Activated CD4-positive, alpha-beta T cell treated with anti-CD3 and anti-CD28 coated beads for 24 hours (primary cell): ENCODE data around the gene ITPRID1.

ENCODE experiments used
- DNase-seq, 2 donors: peaks; one replicate each; pipeline ENCODE4 v3.0.0-alpha.2; 2020; ENCODE audit warnings: low read depth in 2 of 2

The ITPRID1 gene

DNA sequence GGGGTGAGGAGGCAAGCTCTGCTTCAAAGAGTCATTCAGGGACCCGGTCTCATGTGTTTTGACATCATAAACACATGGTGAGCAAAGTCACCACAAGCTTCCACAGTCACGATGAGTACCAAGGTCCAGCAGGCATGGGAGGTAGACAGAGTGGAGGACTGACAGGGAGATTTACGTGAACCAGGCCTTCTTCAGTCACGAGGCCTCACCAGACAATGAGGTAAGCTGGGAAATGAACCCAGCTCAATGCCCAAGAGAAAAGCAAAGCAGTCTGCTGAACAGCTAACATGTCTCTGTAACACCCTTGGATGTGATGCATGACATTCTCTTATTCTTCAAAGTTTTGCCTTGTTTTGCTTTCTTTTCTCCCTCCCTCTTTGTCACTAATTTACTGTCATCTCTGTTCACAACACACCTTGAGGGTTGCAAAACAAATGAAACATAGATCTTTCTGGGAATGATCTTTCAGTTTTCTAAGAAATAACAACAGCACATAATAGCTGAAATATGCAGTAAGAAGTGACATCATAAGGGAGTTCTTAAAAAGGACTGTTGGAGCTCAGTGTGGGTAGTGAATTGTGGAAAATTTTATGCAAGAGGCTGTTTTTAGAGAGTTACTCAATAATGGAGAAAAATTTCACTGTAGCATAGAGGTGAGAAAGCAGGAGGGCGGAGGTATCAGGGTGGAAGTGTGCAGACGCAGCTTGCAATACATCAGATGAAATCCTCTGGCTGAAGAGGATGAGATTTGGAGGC is 182.1 kb downstream of the ITPRID1 start:
- DNase-seq: no peak

DNA sequence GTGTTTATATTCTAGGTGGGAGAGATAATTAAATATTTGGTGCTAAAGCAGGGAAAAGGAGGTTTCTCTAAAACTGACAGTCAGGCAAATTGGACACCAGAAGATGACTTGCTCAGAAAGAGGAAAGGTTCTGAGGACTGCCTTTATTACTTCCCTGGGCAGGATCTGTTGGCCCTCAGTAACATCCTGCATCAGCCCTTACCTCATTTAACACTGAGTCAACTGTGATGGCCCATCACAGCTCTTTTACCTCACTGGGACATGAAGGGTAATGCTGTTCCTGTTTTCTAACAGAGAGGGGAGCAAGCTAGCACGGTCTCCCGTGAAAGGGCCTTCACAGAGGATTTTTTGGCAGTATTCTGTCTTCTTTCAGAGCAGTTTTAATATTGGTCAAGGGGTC is 185.2 kb downstream of the ITPRID1 start:
- no peak for DNase-seq

DNA sequence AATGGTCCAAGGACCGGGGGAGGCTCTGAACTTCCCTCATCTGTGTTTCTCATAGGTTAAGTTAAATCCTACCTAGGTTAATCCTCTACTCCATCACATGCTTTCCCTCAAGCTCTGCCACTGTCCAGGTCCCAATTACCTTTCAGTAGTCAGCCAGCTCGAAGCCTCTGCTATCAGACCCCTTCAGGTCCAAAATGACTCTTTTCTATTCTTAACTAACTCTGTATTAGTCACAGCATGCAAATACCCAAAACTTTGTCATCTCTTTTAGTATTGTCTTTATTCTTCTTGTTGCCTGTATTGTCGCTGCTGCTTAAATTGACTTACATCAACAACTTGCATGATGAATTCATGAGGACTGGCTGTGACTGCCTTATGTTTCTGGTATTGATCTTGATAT is 188.5 kb downstream of the ITPRID1 start:
- DNase-seq: no peak

DNA sequence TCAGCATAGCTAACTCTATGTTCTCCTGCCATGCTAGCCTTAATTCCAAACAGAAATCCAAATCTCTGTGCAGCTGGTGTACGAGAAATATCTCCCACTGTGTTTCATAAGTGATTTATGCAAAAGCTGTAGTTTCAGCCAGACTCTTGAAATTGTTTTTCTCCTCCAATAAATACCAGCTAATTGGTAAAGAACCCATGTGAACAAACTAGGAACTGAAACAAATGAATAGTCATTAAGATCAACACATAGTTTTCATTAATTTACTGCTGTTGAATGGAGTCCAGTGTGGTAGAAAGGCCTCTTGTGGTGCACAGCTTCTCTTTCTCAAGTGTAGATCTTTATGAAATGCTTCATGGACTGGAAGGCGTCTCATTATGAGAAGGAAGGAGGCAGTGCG is 191.5 kb downstream of the ITPRID1 start:
- DNase-seq: no peak

DNA sequence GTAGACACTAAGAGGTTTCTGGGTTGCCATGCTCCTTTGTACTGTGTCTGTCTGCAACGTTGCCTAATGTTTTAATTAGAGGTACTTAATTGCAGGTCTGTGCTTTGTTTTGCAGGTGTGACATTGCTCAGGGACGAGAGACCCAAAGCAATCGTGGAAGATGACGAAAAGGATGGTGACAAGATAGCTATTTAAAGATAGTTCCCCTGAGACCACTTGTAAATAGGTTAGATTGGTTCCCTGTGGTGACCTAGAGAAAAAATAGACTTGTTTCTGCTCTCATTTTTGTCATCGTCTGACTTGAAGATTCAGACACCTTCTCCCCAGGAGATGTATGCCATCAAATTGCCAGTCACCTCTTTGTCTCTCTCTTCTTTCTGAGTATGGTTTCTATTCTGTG is 193.2 kb downstream of the ITPRID1 start:
- no peak for DNase-seq
